ENCODE results near the gene ZP3. TPM values are rescaled to one million over a fixed set of nuclear protein-coding genes. Genes with fewer than 3 reads are reported as not detected.

The ZP3 gene
- total and polyA plus RNA-seq, 2 experiments from 2014 or later, result not detected

DNA sequence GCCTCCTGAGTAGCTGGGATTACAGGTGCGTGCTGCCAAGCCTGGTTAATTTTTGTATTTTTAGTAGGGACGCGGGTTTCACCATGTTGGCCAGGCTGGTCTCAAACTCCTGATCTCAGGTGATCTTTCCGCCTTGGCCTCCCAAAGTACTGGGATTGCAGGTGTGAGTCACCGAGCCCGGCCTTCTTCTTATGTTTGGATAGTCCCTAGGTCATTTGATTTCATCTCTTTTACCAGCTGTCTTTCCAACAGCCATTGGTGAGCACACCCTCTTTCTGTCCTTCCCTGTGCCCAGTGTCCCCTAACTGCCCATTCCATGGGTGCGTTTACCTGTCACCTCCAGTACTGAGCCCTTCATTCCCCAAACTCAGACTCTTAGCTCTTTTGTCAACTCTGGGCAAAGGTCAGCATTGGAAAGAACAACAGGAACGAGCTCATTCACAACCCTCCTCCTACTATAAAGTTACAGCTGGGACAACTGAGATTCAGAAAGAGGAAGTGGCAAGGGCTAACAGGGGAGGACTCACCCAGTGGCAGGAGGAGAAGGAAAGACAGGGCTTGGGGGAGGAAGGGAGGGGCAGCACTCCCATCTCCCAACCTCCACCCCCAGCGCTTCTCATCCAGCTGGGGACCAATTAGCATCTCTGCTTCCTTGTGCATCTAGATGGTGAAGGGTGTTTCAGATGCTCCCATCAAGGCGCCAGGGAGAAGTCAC, 20.8 kb upstream of the ZP3 start:
- no peaks in the 10 kb centered on the region for H3K79me2 ChIP-seq
- no peak overlapping the region for H3K4me3 ChIP-seq
- no peaks in the 10 kb centered on the region for H3K9me2 ChIP-seq (replicated peaks; ENCODE audit: insufficient read depth)
- H4K20me1 ChIP-seq (ENCODE audit: insufficient read depth, poor library complexity, severe bottlenecking), result no peaks in the 10 kb centered on the region
- no peaks in the 10 kb centered on the region for H3K36me3 ChIP-seq (replicated peaks; ENCODE audit: insufficient read depth, low read depth)
- TF ChIP-seq EZH2 (IDR thresholded peaks at IDR 0.05; ENCODE audit: borderline replicate concordance) (no peak), EZH2phosphoT487 (IDR thresholded peaks at IDR 0.05; ENCODE audit: low read depth, severe bottlenecking, unreplicated experiment) (no peak)
- TF ChIP-seq, protein P1, sequence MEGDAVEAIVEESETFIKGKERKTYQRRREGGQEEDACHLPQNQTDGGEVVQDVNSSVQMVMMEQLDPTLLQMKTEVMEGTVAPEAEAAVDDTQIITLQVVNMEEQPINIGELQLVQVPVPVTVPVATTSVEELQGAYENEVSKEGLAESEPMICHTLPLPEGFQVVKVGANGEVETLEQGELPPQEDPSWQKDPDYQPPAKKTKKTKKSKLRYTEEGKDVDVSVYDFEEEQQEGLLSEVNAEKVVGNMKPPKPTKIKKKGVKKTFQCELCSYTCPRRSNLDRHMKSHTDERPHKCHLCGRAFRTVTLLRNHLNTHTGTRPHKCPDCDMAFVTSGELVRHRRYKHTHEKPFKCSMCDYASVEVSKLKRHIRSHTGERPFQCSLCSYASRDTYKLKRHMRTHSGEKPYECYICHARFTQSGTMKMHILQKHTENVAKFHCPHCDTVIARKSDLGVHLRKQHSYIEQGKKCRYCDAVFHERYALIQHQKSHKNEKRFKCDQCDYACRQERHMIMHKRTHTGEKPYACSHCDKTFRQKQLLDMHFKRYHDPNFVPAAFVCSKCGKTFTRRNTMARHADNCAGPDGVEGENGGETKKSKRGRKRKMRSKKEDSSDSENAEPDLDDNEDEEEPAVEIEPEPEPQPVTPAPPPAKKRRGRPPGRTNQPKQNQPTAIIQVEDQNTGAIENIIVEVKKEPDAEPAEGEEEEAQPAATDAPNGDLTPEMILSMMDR (IDR thresholded peaks at IDR 0.05; ENCODE audit: poor library complexity), result no peak
- H2AFZ ChIP-seq, result no peak overlapping the region
- no peaks in the 10 kb centered on the region for H3K27me3 ChIP-seq
- no peak overlapping the region for H3K4me2 ChIP-seq
- 88% methylated on average over 10 of the region's 10 CpGs for WGBS (ENCODE audit: low lambda C conversion rate, missing lambda C conversion rate)
- no peaks in the 10 kb centered on the region for H3K9me3 ChIP-seq (ENCODE audit: low read depth)
- no peaks in the 10 kb centered on the region for H3K4me1 ChIP-seq (ENCODE audit: insufficient read depth)
- DNase-seq (ENCODE audit: low spot score), result no peak
- no peak overlapping the region for H3K27ac ChIP-seq

DNA sequence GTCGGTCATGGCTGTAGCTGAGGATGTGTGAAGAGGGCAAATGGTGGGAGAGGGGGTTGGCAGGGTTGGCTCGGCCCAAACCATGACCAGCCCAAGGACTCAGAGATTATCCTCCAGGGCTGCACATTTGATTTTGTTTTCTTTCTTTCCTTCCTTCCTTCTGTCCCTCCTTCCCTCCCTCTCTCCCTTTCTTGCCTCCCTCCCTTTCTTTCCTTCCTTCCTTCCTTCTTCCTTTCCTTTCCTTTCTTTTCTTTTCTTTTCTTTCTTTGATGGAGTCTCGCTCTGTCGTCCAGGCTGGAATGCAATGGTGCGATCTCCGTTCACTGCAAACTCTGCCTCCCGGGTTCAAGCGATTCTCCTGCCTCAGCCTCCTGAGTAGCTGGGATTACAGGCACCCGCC, 19.0 kb upstream of the ZP3 start:
- Histone ChIP-seq H3K36me3 (replicated peaks; ENCODE audit: insufficient read depth, low read depth) (no peaks in the 10 kb centered on the region), H3K4me1 (ENCODE audit: insufficient read depth) (no peaks in the 10 kb centered on the region), H2AFZ (no peak overlapping the region), H3K79me2 (no peaks in the 10 kb centered on the region), H3K27ac (no peak overlapping the region), H3K4me3 (no peak overlapping the region), H3K9me2 (replicated peaks; ENCODE audit: insufficient read depth) (no peaks in the 10 kb centered on the region), H4K20me1 (ENCODE audit: insufficient read depth, poor library complexity, severe bottlenecking) (no peaks in the 10 kb centered on the region), H3K4me2 (no peak overlapping the region), H3K9me3 (ENCODE audit: low read depth) (no peaks in the 10 kb centered on the region), H3K27me3 (no peaks in the 10 kb centered on the region)
- WGBS (ENCODE audit: low lambda C conversion rate, missing lambda C conversion rate), result 83% methylated on average over 9 of the region's 9 CpGs
- TF ChIP-seq, protein P1 (IDR thresholded peaks at IDR 0.05; ENCODE audit: poor library complexity), result no peak
- no peak for DNase-seq (ENCODE audit: low spot score)

DNA sequence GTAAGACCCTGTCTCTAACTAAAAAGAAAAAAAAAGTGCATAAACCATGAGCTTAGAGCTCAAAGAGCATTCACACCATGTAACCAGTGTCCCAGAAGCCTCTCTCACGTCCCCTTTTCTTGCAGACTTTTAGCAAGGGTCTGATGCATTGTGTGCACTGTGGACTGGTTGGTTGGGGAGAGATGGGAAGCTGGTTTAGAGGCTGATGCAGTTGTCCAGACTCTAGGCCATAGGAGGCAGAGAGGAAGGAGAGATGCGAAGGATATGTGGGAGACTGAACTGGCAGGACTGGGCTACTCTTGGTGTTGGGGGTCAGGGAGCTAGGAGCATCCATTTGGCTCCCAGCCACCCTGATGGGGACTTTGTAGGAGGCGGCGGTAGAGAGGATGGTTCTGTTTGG, 17.0 kb upstream of the ZP3 start:
- Histone ChIP-seq H4K20me1 (ENCODE audit: insufficient read depth, poor library complexity, severe bottlenecking) (no peaks in the 10 kb centered on the region), H3K36me3 (replicated peaks; ENCODE audit: insufficient read depth, low read depth) (no peaks in the 10 kb centered on the region), H3K4me2 (no peak overlapping the region), H3K9me3 (ENCODE audit: low read depth) (no peaks in the 10 kb centered on the region), H3K9me2 (replicated peaks; ENCODE audit: insufficient read depth) (no peaks in the 10 kb centered on the region), H2AFZ (no peak overlapping the region), H3K27ac (no peak overlapping the region), H3K4me1 (ENCODE audit: insufficient read depth) (no peaks in the 10 kb centered on the region), H3K27me3 (no peaks in the 10 kb centered on the region), H3K4me3 (no peak overlapping the region), H3K79me2 (no peaks in the 10 kb centered on the region)
- 83% methylated on average over 4 of the region's 4 CpGs for WGBS (ENCODE audit: low lambda C conversion rate, missing lambda C conversion rate)
- DNase-seq (ENCODE audit: low spot score), result no peak
- no peak for TF ChIP-seq EZH2 (IDR thresholded peaks at IDR 0.05; ENCODE audit: borderline replicate concordance)
- TF ChIP-seq EZH2phosphoT487 (IDR thresholded peaks at IDR 0.05; ENCODE audit: low read depth, severe bottlenecking, unreplicated experiment), result no peak
- TF ChIP-seq, protein P1 (IDR thresholded peaks at IDR 0.05; ENCODE audit: poor library complexity), result no peak

Data from hepatocyte (in vitro differentiated cells).